ENCODE data around the gene ANAPC4. TPM values are rescaled to one million over a fixed set of nuclear protein-coding genes. Genes with fewer than 3 reads are reported as not detected.

Gene ANAPC4
- total RNA-seq, 2 experiments from 2014 or later = 45.4 to 48.6 TPM

DNA sequence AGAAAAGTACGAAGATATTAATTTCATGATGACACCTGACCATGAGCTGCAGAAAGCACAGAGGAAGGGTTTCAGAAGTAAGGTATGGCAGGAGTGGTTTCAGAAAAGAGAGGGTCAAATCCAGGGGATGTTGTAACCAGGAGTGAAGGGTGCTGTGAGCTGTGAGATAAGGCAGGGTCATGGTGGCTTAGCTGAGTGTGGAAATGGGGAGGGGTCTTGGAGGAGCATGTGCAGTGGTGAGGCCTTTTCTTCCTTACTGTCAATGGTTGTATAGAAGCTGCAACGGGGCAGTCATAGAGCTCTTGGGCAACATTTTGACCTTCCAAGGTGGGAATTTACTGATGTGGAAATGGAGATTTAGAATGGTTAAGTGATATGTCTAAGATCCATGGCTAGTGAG lies 2.5 kb downstream of the ANAPC4 start:
- peaks cover 15% of the 10 kb centered on the region for H3K4me1 Mint-ChIP-seq (ENCODE audit: low read depth)
- POLR2A ChIA-PET = no interaction called here
- no peaks in the 10 kb centered on the region for H3K9me3 Mint-ChIP-seq (ENCODE audit: insufficient read depth)
- ATAC-seq (no peak), DNase-seq (no peak)
- H3K27me3 Mint-ChIP-seq (ENCODE audit: low read depth) = no peaks in the 10 kb centered on the region
- CTCF ChIA-PET = interaction anchor here (1.0 to 4.2 kb wide), 4 partner anchors 13 to 68 kb away, joined by 3 to 27 read pairs (median 11); partner anchors contain the start of gene ZCCHC4
- H3K36me3 Mint-ChIP-seq (ENCODE audit: low read depth) = peaks cover 32% of the 10 kb centered on the region
- H3K27ac Mint-ChIP-seq = no peak overlapping the region
- no peak overlapping the region for H3K4me3 Mint-ChIP-seq

DNA sequence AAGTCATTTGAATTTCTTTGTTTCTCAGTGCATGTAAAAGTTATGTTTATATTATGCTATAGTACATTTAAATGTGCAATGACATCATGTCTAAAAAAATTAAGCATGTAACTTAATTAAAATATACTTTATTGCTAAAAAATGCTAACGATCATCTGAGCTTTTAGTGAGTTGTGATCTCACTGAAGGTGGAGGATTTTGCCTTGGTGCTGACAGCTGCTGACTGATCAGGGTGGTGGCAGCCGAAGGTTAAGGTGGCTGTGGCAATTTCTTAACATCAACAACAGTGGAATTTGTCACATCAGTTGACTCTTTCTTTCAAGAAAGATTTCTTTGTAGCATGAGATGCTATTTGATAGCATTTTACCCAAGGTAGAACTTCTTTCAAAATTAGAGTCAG lies 6.6 kb downstream of the ANAPC4 start:
- no peak overlapping the region for H3K27ac Mint-ChIP-seq
- peaks cover 50% of the 10 kb centered on the region for H3K36me3 Mint-ChIP-seq (ENCODE audit: low read depth)
- POLR2A ChIA-PET = no interaction called here
- no peak overlapping the region for H3K4me3 Mint-ChIP-seq
- ATAC-seq (no peak), DNase-seq (no peak)
- H3K9me3 Mint-ChIP-seq (ENCODE audit: insufficient read depth) = no peaks in the 10 kb centered on the region
- no peaks in the 10 kb centered on the region for H3K27me3 Mint-ChIP-seq (ENCODE audit: low read depth)
- CTCF ChIA-PET = no interaction called here
- no peaks in the 10 kb centered on the region for H3K4me1 Mint-ChIP-seq (ENCODE audit: low read depth)

DNA sequence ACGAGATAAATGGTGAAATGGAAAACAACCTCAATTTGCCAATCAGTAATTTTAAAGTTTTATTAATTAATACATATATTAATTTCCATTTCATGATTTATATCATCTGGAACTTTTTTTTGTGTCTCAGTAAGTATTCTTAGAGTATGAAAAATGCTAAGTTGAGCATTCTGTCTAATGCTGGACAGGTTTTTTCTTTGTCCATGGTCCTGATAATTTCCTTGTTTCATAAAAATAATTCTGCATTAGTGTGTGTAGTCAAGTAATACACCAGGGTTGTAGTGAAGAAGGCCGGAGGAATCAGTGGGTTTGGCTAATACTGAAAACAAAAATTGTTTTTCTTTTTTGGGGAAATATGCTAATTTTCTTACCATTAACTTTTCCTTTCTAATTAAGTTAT lies 9.9 kb downstream of the ANAPC4 start:
- Mint-ChIP-seq H3K4me1 (ENCODE audit: low read depth) (no peaks in the 10 kb centered on the region), H3K4me3 (no peak overlapping the region), H3K9me3 (ENCODE audit: insufficient read depth) (no peaks in the 10 kb centered on the region), H3K27me3 (ENCODE audit: low read depth) (no peaks in the 10 kb centered on the region), H3K36me3 (ENCODE audit: low read depth) (peaks cover 58% of the 10 kb centered on the region), H3K27ac (no peak overlapping the region)
- ATAC-seq = no peak
- no peak for DNase-seq
- POLR2A ChIA-PET = no interaction called here
- CTCF ChIA-PET = no interaction called here

DNA sequence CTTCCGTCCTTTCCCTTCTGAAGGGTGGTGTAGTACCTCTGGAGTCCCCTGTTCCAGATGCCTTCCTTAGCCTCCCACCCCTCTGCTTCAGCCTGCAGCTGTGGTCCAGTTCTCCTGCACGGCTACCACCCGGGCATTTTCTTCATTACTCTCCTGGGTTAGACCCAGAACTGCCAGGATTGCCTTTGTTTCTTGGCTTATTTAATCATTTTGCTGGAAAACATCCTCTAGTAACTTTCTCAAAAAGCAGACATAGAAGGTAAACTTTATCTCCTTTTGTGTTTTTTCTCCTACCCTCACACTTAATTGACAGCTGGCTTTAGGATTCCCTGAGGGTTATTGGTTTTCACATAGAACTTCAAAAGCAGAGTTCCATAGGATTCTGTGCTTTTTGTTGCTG lies 20.2 kb downstream of the ANAPC4 start:
- CTCF ChIA-PET = no interaction called here
- no peak for DNase-seq
- H3K4me3 Mint-ChIP-seq = no peak overlapping the region
- no peaks in the 10 kb centered on the region for H3K9me3 Mint-ChIP-seq (ENCODE audit: insufficient read depth)
- H3K27me3 Mint-ChIP-seq (ENCODE audit: low read depth) = no peaks in the 10 kb centered on the region
- POLR2A ChIA-PET = no interaction called here
- H3K4me1 Mint-ChIP-seq (ENCODE audit: low read depth) = no peaks in the 10 kb centered on the region
- ATAC-seq = no peak
- peaks cover 63% of the 10 kb centered on the region for H3K36me3 Mint-ChIP-seq (ENCODE audit: low read depth)
- H3K27ac Mint-ChIP-seq = no peak overlapping the region

DNA sequence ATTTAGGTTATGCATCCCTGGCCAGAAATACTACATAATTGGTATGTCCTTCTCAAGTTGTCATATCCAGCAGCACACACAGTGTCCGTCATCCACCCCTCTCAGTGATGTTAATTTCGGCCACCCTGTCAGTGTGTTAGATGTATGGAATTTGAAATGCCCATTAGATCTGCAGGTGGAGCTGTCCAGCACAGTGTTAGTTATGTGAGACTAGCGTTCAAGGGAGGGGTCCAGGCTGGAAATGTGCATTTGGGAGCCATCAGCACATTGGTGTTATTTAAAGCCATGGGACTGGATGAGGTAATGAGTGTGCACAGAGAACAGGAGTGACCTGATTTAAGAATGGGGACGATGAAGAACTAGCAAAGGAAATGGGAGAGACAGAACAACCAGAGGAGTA lies 22.4 kb downstream of the ANAPC4 start:
- Mint-ChIP-seq H3K9me3 (ENCODE audit: insufficient read depth) (no peaks in the 10 kb centered on the region), H3K4me1 (ENCODE audit: low read depth) (no peaks in the 10 kb centered on the region), H3K36me3 (ENCODE audit: low read depth) (peaks cover 66% of the 10 kb centered on the region), H3K4me3 (no peak overlapping the region), H3K27me3 (ENCODE audit: low read depth) (no peaks in the 10 kb centered on the region), H3K27ac (no peak overlapping the region)
- ChIA-PET POLR2A (no interaction called here), CTCF (no interaction called here)
- no peak for ATAC-seq
- no peak for DNase-seq

DNA sequence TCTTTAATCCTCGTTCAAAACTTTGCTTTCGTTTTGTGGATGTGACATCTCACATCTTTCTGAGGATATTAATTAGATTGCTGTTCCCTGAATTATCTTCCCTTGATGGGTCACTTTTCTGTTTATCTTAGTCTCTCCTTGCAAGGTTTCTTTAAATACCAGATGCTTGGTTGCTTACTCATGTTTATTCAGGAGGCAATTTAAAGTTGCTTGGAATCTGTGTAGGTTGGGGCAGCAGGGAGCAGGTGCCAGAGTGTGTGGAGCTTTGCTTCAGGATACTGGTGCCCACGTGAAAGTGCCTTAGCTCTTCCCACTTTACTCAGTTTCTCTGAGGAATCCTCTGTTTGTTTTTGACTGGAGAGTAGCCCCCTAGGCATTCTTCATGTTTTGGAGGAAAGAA lies 24.0 kb downstream of the ANAPC4 start:
- ChIA-PET CTCF (no interaction called here), POLR2A (no interaction called here)
- no peaks in the 10 kb centered on the region for H3K4me1 Mint-ChIP-seq (ENCODE audit: low read depth)
- H3K9me3 Mint-ChIP-seq (ENCODE audit: insufficient read depth) = no peaks in the 10 kb centered on the region
- ATAC-seq (no peak), DNase-seq (no peak)
- H3K27me3 Mint-ChIP-seq (ENCODE audit: low read depth) = no peaks in the 10 kb centered on the region
- H3K4me3 Mint-ChIP-seq = no peak overlapping the region
- H3K36me3 Mint-ChIP-seq (ENCODE audit: low read depth) = peaks cover 65% of the 10 kb centered on the region
- H3K27ac Mint-ChIP-seq = no peak overlapping the region

DNA sequence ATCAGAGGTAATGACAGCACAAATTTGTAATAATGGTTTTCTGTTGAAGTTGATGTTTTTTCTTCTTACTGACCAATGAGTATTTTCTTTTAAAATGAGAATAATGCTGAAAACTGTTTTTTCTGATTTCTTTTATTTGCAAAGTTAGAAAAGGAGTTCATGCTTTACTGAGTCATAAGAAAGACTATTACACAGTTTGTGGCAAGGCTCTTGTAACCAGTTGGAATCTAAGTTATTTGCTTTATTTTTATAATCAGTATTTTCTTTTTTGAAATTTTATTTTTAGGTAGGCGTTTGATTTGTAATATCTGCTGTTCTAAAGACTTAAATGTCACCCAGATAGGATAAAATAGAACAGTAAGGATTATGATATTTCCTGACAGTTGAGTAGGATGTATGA lies 25.5 kb downstream of the ANAPC4 start:
- H3K9me3 Mint-ChIP-seq (ENCODE audit: insufficient read depth) = no peaks in the 10 kb centered on the region
- H3K4me3 Mint-ChIP-seq = no peak overlapping the region
- H3K36me3 Mint-ChIP-seq (ENCODE audit: low read depth) = peaks cover 56% of the 10 kb centered on the region
- no peaks in the 10 kb centered on the region for H3K4me1 Mint-ChIP-seq (ENCODE audit: low read depth)
- DNase-seq = no peak
- ChIA-PET CTCF (interaction anchor here (1.4 kb wide), 1 partner anchor 37 kb away, joined by 4 read pairs; no protein-coding TSS in a partner anchor), POLR2A (no interaction called here)
- ATAC-seq = no peak
- H3K27me3 Mint-ChIP-seq (ENCODE audit: low read depth) = no peaks in the 10 kb centered on the region
- H3K27ac Mint-ChIP-seq = no peak overlapping the region

DNA sequence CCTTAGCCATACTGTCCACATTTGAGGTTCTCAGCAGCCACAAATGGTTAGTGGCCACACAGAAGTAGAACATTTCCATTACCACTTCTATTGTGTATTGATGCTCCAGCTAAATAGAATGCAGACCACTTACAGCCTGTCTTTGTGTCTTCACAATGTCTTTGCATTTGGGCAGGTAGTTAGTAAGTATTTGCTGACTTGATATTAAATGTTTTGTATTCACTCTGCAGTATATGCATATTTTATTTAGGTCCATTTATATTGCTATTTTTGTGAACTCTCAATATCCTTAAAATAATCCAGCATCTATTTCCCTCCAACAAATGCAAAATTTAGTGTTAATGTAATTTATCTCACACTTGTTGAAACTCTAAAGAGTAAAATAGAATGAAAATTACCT lies 26.6 kb downstream of the ANAPC4 start:
- H3K4me1 Mint-ChIP-seq (ENCODE audit: low read depth) = no peaks in the 10 kb centered on the region
- no peak overlapping the region for H3K27ac Mint-ChIP-seq
- H3K9me3 Mint-ChIP-seq (ENCODE audit: insufficient read depth) = no peaks in the 10 kb centered on the region
- no peak for DNase-seq
- ChIA-PET CTCF (interaction anchor here (1.4 kb wide), 1 partner anchor 36 kb away, joined by 4 read pairs; no protein-coding TSS in a partner anchor), POLR2A (no interaction called here)
- H3K27me3 Mint-ChIP-seq (ENCODE audit: low read depth) = no peaks in the 10 kb centered on the region
- no peak overlapping the region for H3K4me3 Mint-ChIP-seq
- no peak for ATAC-seq
- H3K36me3 Mint-ChIP-seq (ENCODE audit: low read depth) = peaks cover 53% of the 10 kb centered on the region

DNA sequence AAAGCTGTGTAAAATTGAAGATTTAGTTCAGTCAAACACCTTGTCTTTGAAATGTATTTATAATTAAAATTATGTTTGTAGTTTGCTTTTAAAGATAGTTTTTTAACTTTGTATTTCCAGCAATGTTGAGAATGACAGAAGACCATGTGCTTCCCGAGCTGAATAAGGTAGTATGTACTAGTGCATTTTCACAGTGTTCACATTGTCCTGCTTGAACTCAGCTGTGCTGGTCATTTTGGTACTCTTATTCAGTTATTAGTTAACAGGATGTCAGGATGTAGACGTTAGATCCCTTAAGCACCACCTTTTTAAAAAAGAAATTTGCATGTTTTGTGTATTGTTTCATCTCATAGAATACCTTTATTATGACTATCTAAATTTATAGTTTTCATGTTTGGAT lies 28.4 kb downstream of the ANAPC4 start:
- ChIA-PET CTCF (no interaction called here), POLR2A (no interaction called here)
- no peaks in the 10 kb centered on the region for H3K9me3 Mint-ChIP-seq (ENCODE audit: insufficient read depth)
- no peak overlapping the region for H3K27ac Mint-ChIP-seq
- H3K27me3 Mint-ChIP-seq (ENCODE audit: low read depth) = no peaks in the 10 kb centered on the region
- no peak for DNase-seq
- H3K4me1 Mint-ChIP-seq (ENCODE audit: low read depth) = no peaks in the 10 kb centered on the region
- H3K4me3 Mint-ChIP-seq = no peak overlapping the region
- no peak for ATAC-seq
- peaks cover 59% of the 10 kb centered on the region for H3K36me3 Mint-ChIP-seq (ENCODE audit: low read depth)

DNA sequence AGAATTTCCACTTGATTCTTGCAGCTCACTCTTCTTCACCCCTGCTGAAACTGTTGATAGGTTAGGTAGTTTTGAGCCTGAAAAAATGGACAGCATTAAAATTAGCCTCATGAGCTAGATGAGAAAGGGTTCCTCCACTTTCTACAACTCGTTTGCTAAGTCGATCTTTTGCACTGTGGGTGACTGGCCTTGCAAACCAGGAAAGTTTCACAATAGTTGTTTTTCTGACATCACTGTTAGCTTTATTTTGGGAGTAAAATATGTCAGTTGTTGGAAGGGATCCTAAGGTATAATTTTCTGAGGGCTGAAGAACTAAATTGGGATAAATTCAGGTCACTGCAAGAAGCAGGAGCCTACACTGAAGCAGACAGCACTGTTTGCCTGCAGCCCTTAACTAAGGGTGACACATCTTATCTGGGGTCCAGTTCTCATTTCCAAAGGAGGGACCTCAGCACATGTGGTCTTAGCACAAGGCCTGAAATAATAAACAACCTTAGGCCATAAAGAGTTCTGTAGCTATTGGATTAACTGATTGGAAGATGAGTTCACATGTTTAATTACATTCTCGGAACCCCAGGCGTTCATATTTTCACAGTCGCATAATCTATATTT lies 29.1 kb downstream of the ANAPC4 start:
- DNase-seq = no peak
- ChIA-PET CTCF (interaction anchor here (1.2 kb wide), 1 partner anchor 12 kb away, joined by 7 read pairs; no protein-coding TSS in a partner anchor), POLR2A (no interaction called here)
- Mint-ChIP-seq H3K9me3 (ENCODE audit: insufficient read depth) (no peaks in the 10 kb centered on the region), H3K4me1 (ENCODE audit: low read depth) (no peaks in the 10 kb centered on the region), H3K27ac (no peak overlapping the region), H3K27me3 (ENCODE audit: low read depth) (no peaks in the 10 kb centered on the region), H3K4me3 (no peak overlapping the region), H3K36me3 (ENCODE audit: low read depth) (peaks cover 63% of the 10 kb centered on the region)
- no peak for ATAC-seq

DNA sequence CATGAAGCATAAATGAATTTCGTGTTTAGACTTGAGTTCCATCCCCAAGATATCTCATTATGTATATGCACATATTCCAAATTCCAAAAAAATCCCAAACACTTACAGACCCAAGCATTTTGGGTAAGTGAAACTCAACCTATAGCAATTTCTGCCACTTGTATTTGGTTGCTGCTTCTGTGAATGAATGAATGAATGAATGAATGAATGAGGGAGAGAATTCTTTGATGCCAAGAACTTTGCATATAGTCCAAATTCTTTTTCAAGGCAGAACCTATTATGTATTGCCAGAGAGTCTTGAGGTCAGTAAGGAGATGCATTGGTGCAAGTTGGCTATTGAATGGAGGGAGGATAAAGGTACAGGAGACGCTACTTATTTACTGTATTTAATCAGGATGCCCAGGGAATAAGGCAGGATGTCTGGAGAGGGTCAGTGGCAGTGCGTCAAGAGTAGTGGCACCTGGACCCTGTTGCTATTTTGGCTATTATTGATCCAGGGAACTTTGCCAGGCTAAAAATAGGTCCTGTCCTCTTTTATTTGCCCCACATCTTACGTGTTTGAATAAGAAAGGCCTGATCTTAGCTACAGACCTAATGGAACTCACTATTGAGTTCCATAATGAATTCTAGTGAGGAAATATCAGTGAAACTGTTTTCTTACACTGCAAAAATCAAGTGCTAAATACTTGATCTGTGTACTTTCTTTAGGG lies 33.9 kb downstream of the ANAPC4 start:
- DNase-seq = no peak
- ChIA-PET CTCF (no interaction called here), POLR2A (no interaction called here)
- H3K27me3 Mint-ChIP-seq (ENCODE audit: low read depth) = no peaks in the 10 kb centered on the region
- no peaks in the 10 kb centered on the region for H3K9me3 Mint-ChIP-seq (ENCODE audit: insufficient read depth)
- H3K4me3 Mint-ChIP-seq = no peak overlapping the region
- no peak for ATAC-seq
- H3K4me1 Mint-ChIP-seq (ENCODE audit: low read depth) = no peaks in the 10 kb centered on the region
- H3K27ac Mint-ChIP-seq = no peak overlapping the region
- peaks cover 59% of the 10 kb centered on the region for H3K36me3 Mint-ChIP-seq (ENCODE audit: low read depth)

DNA sequence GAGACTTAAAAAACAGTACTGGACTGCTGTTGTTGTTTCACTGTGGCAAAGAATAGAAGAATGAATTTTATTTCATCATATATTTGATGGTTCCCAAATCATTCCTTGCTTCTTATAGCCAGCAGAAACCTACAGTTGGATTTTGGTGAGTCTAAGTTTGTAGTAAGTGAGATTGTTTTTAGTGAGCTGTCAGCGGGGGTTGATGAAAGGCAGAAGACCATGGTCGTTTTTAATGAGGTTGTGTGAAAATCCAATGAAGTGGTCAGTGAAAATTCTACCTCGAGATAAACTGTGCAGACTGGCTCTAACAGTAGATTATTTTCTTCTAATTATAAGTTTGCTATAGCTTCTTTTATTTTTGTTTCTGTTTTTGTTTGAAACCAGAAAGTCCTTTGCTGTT lies 36.2 kb downstream of the ANAPC4 start:
- DNase-seq = no peak
- Mint-ChIP-seq H3K4me3 (no peak overlapping the region), H3K27me3 (ENCODE audit: low read depth) (no peaks in the 10 kb centered on the region), H3K27ac (no peak overlapping the region), H3K36me3 (ENCODE audit: low read depth) (peaks cover 56% of the 10 kb centered on the region), H3K9me3 (ENCODE audit: insufficient read depth) (no peaks in the 10 kb centered on the region), H3K4me1 (ENCODE audit: low read depth) (no peaks in the 10 kb centered on the region)
- ATAC-seq = no peak
- CTCF ChIA-PET = interaction anchor here (1.4 kb wide), 1 partner anchor 46 kb away, joined by 4 read pairs; no protein-coding TSS in a partner anchor
- POLR2A ChIA-PET = no interaction called here

Data from activated CD8-positive, alpha-beta T cell treated with anti-CD3 and anti-CD28 coated beads, Interleukin-2, amount 10 ng/mL, durations not matched to agents 7 days and 5 days (primary cell).